Nephron progenitor cell (in vitro differentiated cells): ENCODE results near the gene CKB.

Experiments
- DNase-seq: peaks from one replicate; pipeline ENCODE4 v3.0.0; 2021
- H3K27ac Mint-ChIP-seq: 2 replicates; pipeline ENCODE4 v1.8.0; 2021; ENCODE audit warnings: mild to moderate bottlenecking, moderate library complexity, mixed read lengths
- H3K27me3 Mint-ChIP-seq: 2 replicates; pipeline ENCODE4 v1.8.0; 2021; ENCODE audit warnings: mild to moderate bottlenecking, low read depth, mixed read lengths; ENCODE audit not compliant: poor library complexity
- H3K36me3 Mint-ChIP-seq: 2 replicates; pipeline ENCODE4 v1.8.0; 2021; ENCODE audit warnings: low read depth, mixed read lengths
- H3K4me1 Mint-ChIP-seq: 2 replicates; pipeline ENCODE4 v1.8.0; 2021; ENCODE audit warnings: mixed read lengths
- H3K4me3 Mint-ChIP-seq: 2 replicates; pipeline ENCODE4 v1.8.0; 2021; ENCODE audit warnings: mild to moderate bottlenecking, moderate library complexity, mixed read lengths
- H3K9me3 Mint-ChIP-seq: 2 replicates; pipeline ENCODE4 v1.8.0; 2021; ENCODE audit warnings: mild to moderate bottlenecking, moderate library complexity, mixed read lengths
- TF ChIP-seq, protein P1 (sequence below): fragments of 200-600 bp; sonication (generic); IDR thresholded peaks from 2 replicates; pipeline ENCODE4 v1.5.0; 2021; ENCODE audit warnings: antibody characterized with exemption

Gene CKB

DNA sequence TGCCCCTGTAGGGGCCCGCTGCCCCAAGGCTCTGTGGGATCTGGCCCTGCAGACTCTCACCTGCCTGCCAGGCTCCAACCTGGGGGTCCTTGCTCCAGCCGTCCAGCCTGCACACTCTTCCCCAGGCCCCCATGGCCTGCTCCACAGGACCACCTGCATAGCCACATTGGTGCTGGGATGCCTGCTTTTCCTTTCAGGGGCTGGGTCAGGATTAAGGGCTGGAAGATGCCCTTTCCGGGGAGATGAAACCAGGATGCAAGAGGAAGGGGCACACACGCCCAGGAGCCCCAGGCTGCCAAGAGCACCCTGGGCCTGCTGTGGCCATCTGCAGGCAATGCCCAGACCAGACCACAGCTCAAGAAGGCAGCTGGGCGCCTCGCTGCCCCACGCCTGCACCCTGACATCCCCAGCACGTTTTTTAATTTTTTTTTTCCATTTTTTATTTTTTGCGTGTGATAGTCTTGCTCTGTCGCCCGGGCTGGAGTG, 24.9 kb upstream of the CKB start:
- H3K27ac Mint-ChIP-seq: no peak overlapping the region
- TF ChIP-seq, protein P1, sequence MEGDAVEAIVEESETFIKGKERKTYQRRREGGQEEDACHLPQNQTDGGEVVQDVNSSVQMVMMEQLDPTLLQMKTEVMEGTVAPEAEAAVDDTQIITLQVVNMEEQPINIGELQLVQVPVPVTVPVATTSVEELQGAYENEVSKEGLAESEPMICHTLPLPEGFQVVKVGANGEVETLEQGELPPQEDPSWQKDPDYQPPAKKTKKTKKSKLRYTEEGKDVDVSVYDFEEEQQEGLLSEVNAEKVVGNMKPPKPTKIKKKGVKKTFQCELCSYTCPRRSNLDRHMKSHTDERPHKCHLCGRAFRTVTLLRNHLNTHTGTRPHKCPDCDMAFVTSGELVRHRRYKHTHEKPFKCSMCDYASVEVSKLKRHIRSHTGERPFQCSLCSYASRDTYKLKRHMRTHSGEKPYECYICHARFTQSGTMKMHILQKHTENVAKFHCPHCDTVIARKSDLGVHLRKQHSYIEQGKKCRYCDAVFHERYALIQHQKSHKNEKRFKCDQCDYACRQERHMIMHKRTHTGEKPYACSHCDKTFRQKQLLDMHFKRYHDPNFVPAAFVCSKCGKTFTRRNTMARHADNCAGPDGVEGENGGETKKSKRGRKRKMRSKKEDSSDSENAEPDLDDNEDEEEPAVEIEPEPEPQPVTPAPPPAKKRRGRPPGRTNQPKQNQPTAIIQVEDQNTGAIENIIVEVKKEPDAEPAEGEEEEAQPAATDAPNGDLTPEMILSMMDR: no peak
- H3K4me3 Mint-ChIP-seq: no peak overlapping the region
- H3K4me1 Mint-ChIP-seq: peaks cover 19% of the 10 kb centered on the region
- no peaks in the 10 kb centered on the region for H3K36me3 Mint-ChIP-seq
- no peaks in the 10 kb centered on the region for H3K9me3 Mint-ChIP-seq
- peaks cover 3% of the 10 kb centered on the region for H3K27me3 Mint-ChIP-seq
- DNase-seq: no peak

DNA sequence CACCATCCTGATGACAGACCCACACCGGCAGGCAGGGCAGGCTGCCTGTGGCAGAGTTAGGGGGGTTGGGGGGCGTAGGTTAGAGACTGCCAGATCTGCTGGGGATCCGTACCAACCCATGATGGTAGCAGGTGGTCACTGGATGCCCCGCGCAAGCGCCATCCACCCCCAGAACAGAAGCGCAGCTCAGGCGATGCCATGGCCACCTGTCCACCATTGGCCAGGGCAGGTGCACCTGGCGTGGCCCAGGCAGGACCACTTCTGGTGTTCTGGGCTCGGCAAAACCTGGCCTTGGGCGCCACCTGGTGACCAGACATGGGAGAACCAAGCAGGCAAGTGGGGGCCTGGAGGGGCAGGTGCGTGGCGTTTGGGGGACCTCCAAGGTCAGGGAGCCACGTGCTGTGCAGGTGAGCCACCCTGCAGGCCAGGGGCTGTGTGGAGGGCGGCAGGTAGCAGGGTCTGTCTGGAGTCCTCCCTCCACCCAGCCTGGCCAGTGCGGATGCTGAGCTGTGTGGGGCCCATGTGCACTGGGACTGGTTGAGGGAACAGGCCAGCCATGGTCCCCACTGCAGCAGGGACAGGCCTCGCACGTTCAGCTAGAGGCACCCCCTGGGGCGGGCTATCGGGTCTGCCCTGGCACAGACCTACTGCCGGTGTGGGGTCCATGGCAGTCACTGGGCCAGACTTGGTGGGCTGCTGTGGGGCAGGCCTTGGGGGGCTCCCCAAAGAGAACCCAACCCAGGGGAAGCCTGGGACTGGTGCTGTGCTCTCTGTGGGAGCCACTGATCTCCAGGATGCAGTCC, 24.2 kb upstream of the CKB start:
- Mint-ChIP-seq H3K4me1 (peaks cover 15% of the 10 kb centered on the region), H3K9me3 (no peaks in the 10 kb centered on the region), H3K36me3 (no peaks in the 10 kb centered on the region), H3K27ac (no peak overlapping the region), H3K27me3 (peaks cover 3% of the 10 kb centered on the region), H3K4me3 (no peak overlapping the region)
- TF ChIP-seq, protein P1: peak; percentile 88
- DNase-seq: peak; percentile 84

DNA sequence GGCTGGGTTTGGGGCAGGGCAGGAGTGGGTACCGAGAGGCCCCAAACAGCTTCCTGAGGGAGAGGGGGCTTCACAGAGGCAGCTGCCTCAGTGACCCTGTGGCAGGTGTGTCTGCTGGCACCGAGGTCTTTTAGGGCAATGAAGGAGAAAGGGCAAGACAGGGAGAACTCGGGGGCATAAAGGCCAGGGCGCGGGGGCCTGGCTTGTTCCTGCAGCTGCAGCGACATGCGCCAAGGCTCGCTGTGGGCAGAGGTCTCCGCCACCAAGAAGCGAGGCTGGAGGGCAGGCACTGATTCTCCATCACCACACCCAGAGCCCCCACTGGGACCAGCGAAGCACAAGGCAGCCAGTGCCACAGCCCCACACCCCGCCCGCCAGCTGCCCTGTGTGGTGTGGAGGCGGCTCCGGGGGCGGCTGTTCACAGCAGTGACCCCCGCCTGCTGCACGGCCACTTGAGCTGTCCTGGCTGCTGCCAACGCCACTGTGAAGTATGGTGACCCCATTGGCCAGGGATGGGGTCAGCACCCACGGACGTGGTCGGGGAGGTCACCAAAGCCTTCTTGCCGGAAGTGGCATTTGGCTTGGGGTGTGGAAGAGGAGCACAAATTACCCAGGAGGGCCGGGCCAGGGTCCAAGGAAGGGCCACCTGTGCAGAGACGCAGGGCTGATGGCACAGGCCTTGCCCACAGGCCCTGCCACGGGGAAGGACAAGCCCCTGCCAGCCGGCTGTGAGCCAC, 23.5 kb upstream of the CKB start:
- H3K27ac Mint-ChIP-seq: no peak overlapping the region
- TF ChIP-seq, protein P1: no peak

DNA sequence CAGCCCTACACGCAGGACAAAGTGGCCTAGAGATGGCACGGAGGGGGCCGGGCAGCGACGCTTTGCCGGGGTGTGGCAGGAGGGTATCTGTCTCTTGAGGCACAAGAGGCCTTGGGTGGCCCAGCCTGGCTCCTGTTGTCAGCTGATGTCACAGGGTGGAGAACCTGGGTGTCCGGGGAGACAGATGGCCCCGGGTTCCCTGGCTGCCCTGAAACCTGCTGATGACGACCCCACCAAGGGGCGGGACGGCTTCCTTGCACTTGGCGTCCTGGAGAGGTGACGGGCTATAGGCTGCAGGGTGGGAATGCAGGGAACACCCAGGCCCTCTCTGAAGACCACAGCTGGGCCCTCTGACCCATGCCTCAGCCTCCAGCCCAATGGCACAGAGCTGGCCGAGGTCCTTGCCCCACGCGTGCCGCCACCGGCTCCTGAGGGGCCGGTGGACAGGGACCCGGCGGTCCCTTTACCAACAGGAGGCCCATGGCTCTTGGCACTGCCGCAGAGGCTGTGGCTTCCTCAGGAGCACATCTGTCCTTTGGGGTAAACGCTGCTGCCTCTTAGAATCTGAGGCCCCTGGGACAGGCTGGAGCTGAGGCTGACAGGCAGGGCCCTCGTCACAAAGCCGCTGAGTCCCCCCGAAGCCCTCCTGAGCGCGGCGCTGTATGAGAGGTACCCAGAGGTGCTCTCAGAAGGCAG, 22.7 kb upstream of the CKB start:
- no peaks in the 10 kb centered on the region for H3K36me3 Mint-ChIP-seq
- TF ChIP-seq, protein P1: no peak
- H3K4me3 Mint-ChIP-seq: no peak overlapping the region
- no peaks in the 10 kb centered on the region for H3K9me3 Mint-ChIP-seq
- no peaks in the 10 kb centered on the region for H3K27me3 Mint-ChIP-seq
- DNase-seq: no peak
- peaks cover 9% of the 10 kb centered on the region for H3K4me1 Mint-ChIP-seq
- no peak overlapping the region for H3K27ac Mint-ChIP-seq

More for the DNA sequence above, 23.5 kb upstream of the CKB start:
- Mint-ChIP-seq H3K4me3 (no peak overlapping the region), H3K36me3 (no peaks in the 10 kb centered on the region), H3K9me3 (no peaks in the 10 kb centered on the region), H3K4me1 (peaks cover 8% of the 10 kb centered on the region), H3K27me3 (no peaks in the 10 kb centered on the region)
- DNase-seq: no peak

DNA sequence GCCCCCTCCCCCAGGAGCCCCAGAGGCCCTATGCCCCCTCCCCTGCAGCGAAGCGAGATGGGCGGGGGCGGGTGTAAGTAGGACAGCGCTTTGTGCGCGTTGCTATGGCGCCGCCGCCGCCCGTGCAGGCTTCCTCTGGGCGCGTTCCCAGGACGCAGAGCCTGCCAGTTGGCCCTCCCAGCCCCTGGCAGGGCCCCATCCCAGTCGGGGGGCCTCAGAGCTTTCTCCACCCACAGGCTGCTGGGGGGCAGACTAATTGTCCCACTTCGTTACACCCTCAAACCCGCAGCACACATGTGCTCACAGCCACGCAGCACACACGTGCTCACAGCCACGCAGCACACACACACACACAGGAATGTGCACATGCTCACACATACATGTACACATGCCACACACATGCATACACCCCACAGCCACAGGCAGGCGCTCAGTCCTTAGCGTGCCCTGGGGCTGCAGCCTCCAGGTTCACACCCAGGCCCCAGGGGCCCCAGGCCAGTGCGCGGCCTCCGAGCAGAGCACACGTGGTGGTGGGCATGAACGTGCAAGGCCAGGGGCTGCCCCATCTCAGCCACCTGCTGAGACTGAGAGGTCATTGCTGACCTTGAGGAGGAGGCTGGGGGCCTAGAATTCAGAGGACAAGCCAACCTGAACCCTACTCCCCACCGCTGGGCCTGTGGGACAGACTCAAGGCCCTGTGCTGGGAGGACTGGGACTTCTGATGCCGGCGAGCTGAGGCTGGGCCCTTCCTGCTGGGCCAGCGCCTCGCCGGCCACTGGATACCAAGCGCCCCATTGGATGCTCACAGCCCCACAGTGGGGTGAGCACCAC, 22.0 kb upstream of the CKB start:
- DNase-seq: no peak
- peaks cover 6% of the 10 kb centered on the region for H3K4me1 Mint-ChIP-seq
- H3K36me3 Mint-ChIP-seq: no peaks in the 10 kb centered on the region
- TF ChIP-seq, protein P1: no peak
- H3K9me3 Mint-ChIP-seq: no peaks in the 10 kb centered on the region
- H3K27me3 Mint-ChIP-seq: no peaks in the 10 kb centered on the region
- H3K27ac Mint-ChIP-seq: no peak overlapping the region
- no peak overlapping the region for H3K4me3 Mint-ChIP-seq
